Measurements from ENCODE around the gene SPX. TPM values are rescaled to one million over a fixed set of nuclear protein-coding genes. Genes with fewer than 3 reads are reported as not detected.

SPX gene
- total RNA-seq, 1 experiment from 2014 or later = 0.39 TPM

DNA sequence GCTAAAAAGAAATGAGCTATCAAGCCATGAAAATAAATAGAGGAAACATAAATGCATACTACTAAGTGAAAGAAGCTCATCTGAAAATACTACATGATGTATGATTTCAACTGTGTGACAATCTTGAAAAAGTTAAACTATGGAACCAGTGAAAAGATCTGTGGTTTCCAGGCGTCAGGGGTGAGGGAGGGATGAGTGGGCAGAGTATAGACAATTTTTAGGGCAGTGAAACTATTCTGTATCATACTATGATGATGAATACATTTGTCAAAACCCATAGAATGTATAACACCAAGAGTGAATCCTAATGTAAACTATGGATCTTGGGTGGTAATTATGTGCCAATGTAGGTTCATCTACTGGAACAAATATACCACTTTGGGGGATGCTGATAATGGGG lies 21.3 kb downstream of the SPX start:
- no peaks in the 10 kb centered on the region for H3K27me3 ChIP-seq (ENCODE audit: insufficient read depth, low read depth)
- H3K4me2 ChIP-seq = no peak overlapping the region
- no peaks in the 10 kb centered on the region for H4K20me1 ChIP-seq (ENCODE audit: insufficient read depth)
- CTCF ChIA-PET = no interaction called here
- H3K27ac ChIP-seq = no peak overlapping the region
- intact Hi-C loops (cut with micrococcal nuclease; ENCODE audit: unreplicated experiment) = no loop called here
- no peaks in the 10 kb centered on the region for H3K9me2 ChIP-seq (ENCODE audit: insufficient read depth)
- no peaks in the 10 kb centered on the region for H3K79me2 ChIP-seq (ENCODE audit: low read depth)
- no peaks in the 10 kb centered on the region for H3F3A ChIP-seq (ENCODE audit: insufficient read depth, low read depth)
- H3K9me3 ChIP-seq (ENCODE audit: insufficient read depth, low read depth) = no peaks in the 10 kb centered on the region
- POLR2A ChIA-PET (ENCODE audit: unreplicated experiment) = no interaction called here
- H3K4me3 ChIP-seq = no peak overlapping the region
- no TSS peak for BruUV-seq (replicated peaks)
- TF ChIP-seq EZH2 (IDR thresholded peaks at IDR 0.05; ENCODE audit: low read depth) (no peak), CTCF (conservative IDR thresholded peaks at IDR 0.05) (no peak)
- H3K36me3 ChIP-seq (ENCODE audit: low read depth) = no peaks in the 10 kb centered on the region
- DNase-seq = no peak
- no peak overlapping the region for H2AFZ ChIP-seq
- no peaks in the 10 kb centered on the region for H3K4me1 ChIP-seq (replicated peaks; ENCODE audit: insufficient read depth)

DNA sequence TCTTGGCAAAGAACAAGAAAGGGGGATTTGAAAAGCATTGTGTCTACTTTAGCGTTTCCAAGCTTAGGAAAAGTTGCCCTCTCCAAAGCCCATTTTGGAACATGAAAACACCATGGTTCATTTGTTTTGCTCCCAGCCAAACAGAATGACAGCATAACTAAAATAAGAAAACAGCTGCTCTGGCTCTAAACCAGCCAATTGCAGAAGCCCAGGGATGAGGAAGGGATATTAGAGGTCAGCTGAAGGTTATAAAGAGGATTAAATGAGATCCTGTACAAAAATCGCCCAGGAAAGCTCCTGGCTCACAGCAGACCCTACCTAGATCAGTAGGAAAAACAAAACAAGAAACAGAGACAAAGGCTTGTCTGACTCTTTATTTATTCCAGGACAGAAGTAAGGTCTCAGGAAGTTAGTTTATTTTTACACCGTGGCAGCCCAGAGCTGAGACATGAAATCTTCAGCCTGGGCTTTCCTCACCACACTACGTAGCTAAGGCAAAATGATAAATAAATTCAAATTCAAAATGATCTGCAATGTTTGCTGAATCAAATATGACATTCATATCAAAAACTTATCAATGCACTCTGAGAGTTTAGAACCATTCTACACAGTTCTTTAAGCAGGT lies 25.9 kb downstream of the SPX start:
- Histone ChIP-seq H3K79me2 (ENCODE audit: low read depth) (no peaks in the 10 kb centered on the region), H3F3A (ENCODE audit: insufficient read depth, low read depth) (no peaks in the 10 kb centered on the region), H3K27ac (no peak overlapping the region), H2AFZ (no peak overlapping the region), H4K20me1 (ENCODE audit: insufficient read depth) (no peaks in the 10 kb centered on the region), H3K36me3 (ENCODE audit: low read depth) (no peaks in the 10 kb centered on the region), H3K4me1 (replicated peaks; ENCODE audit: insufficient read depth) (no peaks in the 10 kb centered on the region), H3K27me3 (ENCODE audit: insufficient read depth, low read depth) (no peaks in the 10 kb centered on the region), H3K4me3 (no peak overlapping the region), H3K4me2 (no peak overlapping the region), H3K9me2 (ENCODE audit: insufficient read depth) (no peaks in the 10 kb centered on the region), H3K9me3 (ENCODE audit: insufficient read depth, low read depth) (no peaks in the 10 kb centered on the region)
- DNase-seq = no peak
- CTCF ChIA-PET = no interaction called here
- intact Hi-C loops (cut with micrococcal nuclease; ENCODE audit: unreplicated experiment) = no loop called here
- POLR2A ChIA-PET (ENCODE audit: unreplicated experiment) = interaction anchor here (0.6 kb wide), 1 partner anchor 82 kb away, joined by 8 read pairs; no protein-coding TSS in a partner anchor
- no TSS peak for BruUV-seq (replicated peaks)
- TF ChIP-seq CTCF (conservative IDR thresholded peaks at IDR 0.05) (no peak), EZH2 (IDR thresholded peaks at IDR 0.05; ENCODE audit: low read depth) (no peak)

DNA sequence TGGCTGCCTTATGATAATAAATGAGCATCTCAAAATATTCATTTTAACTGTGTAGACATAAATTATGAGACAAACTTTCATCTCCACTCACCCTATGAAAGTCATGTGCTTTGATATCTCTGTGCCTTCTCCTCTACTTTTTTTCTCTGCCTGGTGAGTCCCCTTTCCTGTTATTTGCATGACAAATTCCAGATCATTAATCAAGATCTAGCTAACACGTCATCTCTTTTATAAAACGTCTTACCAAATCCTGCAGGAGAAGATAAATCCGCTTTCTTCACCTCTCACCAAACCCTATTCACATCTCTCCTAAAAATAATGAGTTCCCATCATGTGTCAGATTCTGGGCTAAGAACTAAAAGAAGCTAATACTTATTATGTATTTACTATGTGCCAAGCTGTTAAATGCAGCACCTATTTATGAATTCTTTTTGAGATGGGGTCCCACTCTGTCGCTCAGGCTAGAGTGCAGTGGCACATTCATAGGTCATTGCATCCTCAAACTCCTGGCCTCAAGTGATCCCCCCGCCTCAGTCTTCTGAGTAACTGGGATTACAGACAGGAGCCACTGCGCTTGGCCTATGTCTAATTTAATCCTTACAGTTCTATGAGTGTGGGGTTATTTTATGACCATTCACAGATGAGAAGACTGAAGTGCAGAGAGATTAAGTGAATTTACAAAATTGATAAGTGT lies 26.7 kb downstream of the SPX start:
- Histone ChIP-seq H2AFZ (no peak overlapping the region), H3K4me1 (replicated peaks; ENCODE audit: insufficient read depth) (no peaks in the 10 kb centered on the region), H3F3A (ENCODE audit: insufficient read depth, low read depth) (no peaks in the 10 kb centered on the region), H3K27ac (no peak overlapping the region), H3K4me3 (no peak overlapping the region), H3K79me2 (ENCODE audit: low read depth) (no peaks in the 10 kb centered on the region), H3K4me2 (no peak overlapping the region), H3K36me3 (ENCODE audit: low read depth) (no peaks in the 10 kb centered on the region), H3K27me3 (ENCODE audit: insufficient read depth, low read depth) (no peaks in the 10 kb centered on the region), H4K20me1 (ENCODE audit: insufficient read depth) (no peaks in the 10 kb centered on the region), H3K9me3 (ENCODE audit: insufficient read depth, low read depth) (no peaks in the 10 kb centered on the region), H3K9me2 (ENCODE audit: insufficient read depth) (no peaks in the 10 kb centered on the region)
- intact Hi-C loops (cut with micrococcal nuclease; ENCODE audit: unreplicated experiment) = no loop called here
- no TSS peak for BruUV-seq (replicated peaks)
- ChIA-PET CTCF (no interaction called here), POLR2A (ENCODE audit: unreplicated experiment) (no interaction called here)
- no peak for DNase-seq
- TF ChIP-seq EZH2 (IDR thresholded peaks at IDR 0.05; ENCODE audit: low read depth) = no peak
- TF ChIP-seq CTCF (conservative IDR thresholded peaks at IDR 0.05) = no peak

Measured in PC-9 (cell line).